ENCODE measurements around the gene RALGPS1.

DNA sequence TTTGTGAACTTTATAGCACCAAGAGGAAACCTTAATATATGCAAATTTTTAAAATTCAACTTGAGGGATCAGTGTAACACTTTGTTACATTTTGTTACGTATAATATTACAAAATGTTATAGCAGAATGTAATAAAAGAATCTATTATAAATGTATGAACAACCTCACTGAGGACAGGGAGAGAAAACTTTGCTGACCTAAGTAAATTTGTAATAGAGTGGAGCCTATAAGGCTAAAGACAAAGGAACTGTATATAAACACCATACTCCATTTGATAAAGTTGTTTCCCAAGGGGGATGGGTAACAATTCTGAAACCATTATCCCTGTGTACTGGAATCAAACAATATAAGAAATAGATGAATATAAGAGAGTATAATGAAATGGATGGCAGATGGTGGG lies 130.6 kb downstream of the RALGPS1 start:
- TF ChIP-seq, protein P1, sequence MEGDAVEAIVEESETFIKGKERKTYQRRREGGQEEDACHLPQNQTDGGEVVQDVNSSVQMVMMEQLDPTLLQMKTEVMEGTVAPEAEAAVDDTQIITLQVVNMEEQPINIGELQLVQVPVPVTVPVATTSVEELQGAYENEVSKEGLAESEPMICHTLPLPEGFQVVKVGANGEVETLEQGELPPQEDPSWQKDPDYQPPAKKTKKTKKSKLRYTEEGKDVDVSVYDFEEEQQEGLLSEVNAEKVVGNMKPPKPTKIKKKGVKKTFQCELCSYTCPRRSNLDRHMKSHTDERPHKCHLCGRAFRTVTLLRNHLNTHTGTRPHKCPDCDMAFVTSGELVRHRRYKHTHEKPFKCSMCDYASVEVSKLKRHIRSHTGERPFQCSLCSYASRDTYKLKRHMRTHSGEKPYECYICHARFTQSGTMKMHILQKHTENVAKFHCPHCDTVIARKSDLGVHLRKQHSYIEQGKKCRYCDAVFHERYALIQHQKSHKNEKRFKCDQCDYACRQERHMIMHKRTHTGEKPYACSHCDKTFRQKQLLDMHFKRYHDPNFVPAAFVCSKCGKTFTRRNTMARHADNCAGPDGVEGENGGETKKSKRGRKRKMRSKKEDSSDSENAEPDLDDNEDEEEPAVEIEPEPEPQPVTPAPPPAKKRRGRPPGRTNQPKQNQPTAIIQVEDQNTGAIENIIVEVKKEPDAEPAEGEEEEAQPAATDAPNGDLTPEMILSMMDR (IDR thresholded peaks at IDR 0.05), result no peak
- no peak for TF ChIP-seq POLR2A (IDR thresholded peaks at IDR 0.05)
- no peak for TF ChIP-seq POLR2AphosphoS5 (IDR thresholded peaks at IDR 0.05)
- TF ChIP-seq EP300 (IDR thresholded peaks at IDR 0.05), result no peak
